ENCODE data around the gene UGT2A2.

DNA sequence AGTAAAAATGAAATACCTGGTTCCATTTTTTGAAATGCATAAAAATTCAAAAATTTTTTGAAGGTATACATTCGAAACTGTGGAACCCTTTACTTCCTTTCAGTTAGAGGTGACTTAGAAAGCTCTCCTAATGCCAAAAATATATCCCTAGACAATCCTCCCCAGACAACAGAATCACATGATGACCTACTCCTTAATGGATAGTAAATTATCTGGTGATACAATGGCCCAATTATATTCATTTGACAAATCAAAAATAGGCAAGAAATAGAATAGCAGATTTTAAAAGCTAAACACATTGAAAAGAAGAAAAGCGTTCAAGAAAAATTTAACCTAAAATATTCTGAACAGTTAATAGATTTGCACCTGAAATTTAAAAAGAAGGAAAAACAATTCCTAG, 3.5 kb upstream of the UGT2A2 start:
- no peak for TF ChIP-seq POLR2A (IDR thresholded peaks at IDR 0.05)
- TF ChIP-seq, protein P1, sequence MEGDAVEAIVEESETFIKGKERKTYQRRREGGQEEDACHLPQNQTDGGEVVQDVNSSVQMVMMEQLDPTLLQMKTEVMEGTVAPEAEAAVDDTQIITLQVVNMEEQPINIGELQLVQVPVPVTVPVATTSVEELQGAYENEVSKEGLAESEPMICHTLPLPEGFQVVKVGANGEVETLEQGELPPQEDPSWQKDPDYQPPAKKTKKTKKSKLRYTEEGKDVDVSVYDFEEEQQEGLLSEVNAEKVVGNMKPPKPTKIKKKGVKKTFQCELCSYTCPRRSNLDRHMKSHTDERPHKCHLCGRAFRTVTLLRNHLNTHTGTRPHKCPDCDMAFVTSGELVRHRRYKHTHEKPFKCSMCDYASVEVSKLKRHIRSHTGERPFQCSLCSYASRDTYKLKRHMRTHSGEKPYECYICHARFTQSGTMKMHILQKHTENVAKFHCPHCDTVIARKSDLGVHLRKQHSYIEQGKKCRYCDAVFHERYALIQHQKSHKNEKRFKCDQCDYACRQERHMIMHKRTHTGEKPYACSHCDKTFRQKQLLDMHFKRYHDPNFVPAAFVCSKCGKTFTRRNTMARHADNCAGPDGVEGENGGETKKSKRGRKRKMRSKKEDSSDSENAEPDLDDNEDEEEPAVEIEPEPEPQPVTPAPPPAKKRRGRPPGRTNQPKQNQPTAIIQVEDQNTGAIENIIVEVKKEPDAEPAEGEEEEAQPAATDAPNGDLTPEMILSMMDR (IDR thresholded peaks at IDR 0.05) = no peak
